GM18498 (cell line): ENCODE measurements around the gene HINT3.
"Not testable (repeated sequence)": the region's sequence is repeated elsewhere in the genome, so short reads cannot be mapped to it uniquely, and the experiment has no call there.

Source experiments
- ATAC-seq: cut with Tn5 transposase; IDR thresholded peaks from one replicate; pipeline ENCODE4 v1.9.1; 2021; ENCODE audit warnings: mild to moderate bottlenecking, moderate library complexity; ENCODE audit not compliant: unreplicated experiment

The HINT3 gene

GRCh38 chr6:125956506-125957390, at the start of gene HINT3:
HINT3 (plus strand) TSS chr6:125956770; CDS start chr6:125956978, 208 bp downstream.
- peak; percentile 94 for ATAC-seq

GRCh38 chr6:125910527-125910926, 46.0 kb upstream of the HINT3 start:
- ATAC-seq, result peak; percentile 98

GRCh38 chr6:125911051-125911451, 45.5 kb upstream of the HINT3 start:
- ATAC-seq, result not testable (repeated sequence)

GRCh38 chr6:125912430-125912829, 44.1 kb upstream of the HINT3 start:
- not testable (repeated sequence) for ATAC-seq

GRCh38 chr6:125913145-125913544, 43.4 kb upstream of the HINT3 start:
- ATAC-seq, result no peak

GRCh38 chr6:125913864-125914351, 42.7 kb upstream of the HINT3 start:
- ATAC-seq, result no peak

GRCh38 chr6:125918230-125918629, 38.3 kb upstream of the HINT3 start:
- ATAC-seq, result no peak

GRCh38 chr6:125918681-125919566, 37.6 kb upstream of the HINT3 start:
- ATAC-seq, result peak; percentile 98

- peak; percentile 8 for ATAC-seq
These were observed 37.0 kb upstream of the HINT3 start for GRCh38 chr6:125919618-125920017.

- no peak for ATAC-seq
These were observed 34.2 kb upstream of the HINT3 start for GRCh38 chr6:125922322-125922860.

GRCh38 chr6:125923366-125923877, 33.1 kb upstream of the HINT3 start:
- ATAC-seq, result no peak

- no peak for ATAC-seq
These were observed 32.4 kb upstream of the HINT3 start for GRCh38 chr6:125924169-125924568.

GRCh38 chr6:125924697-125925358, 31.7 kb upstream of the HINT3 start:
- no peak for ATAC-seq

GRCh38 chr6:125926711-125927110, 29.9 kb upstream of the HINT3 start:
- no peak for ATAC-seq

- no peak for ATAC-seq
These were observed 28.8 kb upstream of the HINT3 start for GRCh38 chr6:125927761-125928160.

- no peak for ATAC-seq
These were observed 25.7 kb upstream of the HINT3 start for GRCh38 chr6:125930765-125931418.

- ATAC-seq, result peak; percentile 83
These were observed 24.7 kb upstream of the HINT3 start for GRCh38 chr6:125931733-125932450.

GRCh38 chr6:125932451-125932795, 24.1 kb upstream of the HINT3 start:
- peak; percentile 15 for ATAC-seq

GRCh38 chr6:125935520-125935919, 21.1 kb upstream of the HINT3 start:
- ATAC-seq, result not testable (repeated sequence)
